ENCODE results near the gene MAPK8IP3.

The MAPK8IP3 gene

GRCh38 chr16:1761751-1762150 lies 55.8 kb downstream of the MAPK8IP3 start:
- Histone ChIP-seq H3K18ac (ENCODE audit: low read length) (no peak overlapping the region), H3K4me1 (ENCODE audit: control insufficient read depth in 2 of 2, insufficient read depth in 1 of 2, low read depth in 1 of 2, low read length in 2 of 2) (peaks cover 0 to 11% of the 10 kb centered on the region in 2 donors), H2BK120ac (ENCODE audit: low read depth, low read length) (no peak overlapping the region), H2BK15ac (ENCODE audit: low read length) (no peak overlapping the region), H3K36me3 (replicated peaks in 1 of 2; ENCODE audit: control insufficient read depth in 2 of 2, insufficient read depth in 2 of 2, low read length in 2 of 2) (peaks cover 32 to 74% of the 10 kb centered on the region in 2 donors), H3K79me1 (ENCODE audit: low read depth, low read length) (no peaks in the 10 kb centered on the region), H2AFZ (ENCODE audit: low read length) (no peak overlapping the region), H2BK12ac (ENCODE audit: low read length) (no peak overlapping the region), H4K91ac (ENCODE audit: low read depth, low read length, poor library complexity) (no peak overlapping the region), H3K23ac (ENCODE audit: low read depth, low read length, poor library complexity) (no peak overlapping the region), H3K27ac (replicated peaks; ENCODE audit: low read length) (no peak overlapping the region), H3K27me3 (ENCODE audit: control insufficient read depth in 3 of 3, insufficient read depth in 3 of 3, low read depth in 1 of 3, low read length in 3 of 3) (no peaks in the 10 kb centered on the region), H3K4ac (ENCODE audit: low read length) (no peak overlapping the region), H3K4me3 (ENCODE audit: low read length in 2 of 2) (no peak overlapping the region), H3K4me2 (ENCODE audit: insufficient read depth, low read length, poor library complexity, severe bottlenecking) (no peak overlapping the region), H3K9me3 (replicated peaks in 1 of 2; ENCODE audit: control insufficient read depth in 2 of 2, insufficient read depth in 1 of 2, low read depth in 1 of 2, low read length in 2 of 2) (no peaks in the 10 kb centered on the region), H4K8ac (ENCODE audit: low read depth, low read length) (no peak overlapping the region), H3K9ac (ENCODE audit: low read depth, low read length, poor library complexity) (peak overlapping the region; percentile 0), H2BK5ac (ENCODE audit: low read length) (no peak overlapping the region), H3K14ac (ENCODE audit: low read length) (no peak overlapping the region), H2AK5ac (ENCODE audit: low read depth, low read length) (no peak overlapping the region)
- DNase-seq (ENCODE audit: low spot score) = no peak
- WGBS, 2 donors (ENCODE audit: extremely low coverage in 2 of 2, insufficient read length in 2 of 2, insufficient replicate concordance in 1 of 2) = no CpG with 5 or more reads among the region's 15 CpGs

GRCh38 chr16:1762196-1762878 lies 56.3 kb downstream of the MAPK8IP3 start:
- Histone ChIP-seq H2BK120ac (ENCODE audit: low read depth, low read length) (no peak overlapping the region), H2BK15ac (ENCODE audit: low read length) (no peak overlapping the region), H2BK12ac (ENCODE audit: low read length) (no peak overlapping the region), H2AK5ac (ENCODE audit: low read depth, low read length) (no peak overlapping the region), H3K27me3 (ENCODE audit: control insufficient read depth in 3 of 3, insufficient read depth in 3 of 3, low read depth in 1 of 3, low read length in 3 of 3) (no peaks in the 10 kb centered on the region), H3K18ac (ENCODE audit: low read length) (no peak overlapping the region), H3K23ac (ENCODE audit: low read depth, low read length, poor library complexity) (peak overlapping the region; percentile 65), H3K9ac (ENCODE audit: low read depth, low read length, poor library complexity) (peak overlapping the region; percentile 0), H3K4me2 (ENCODE audit: insufficient read depth, low read length, poor library complexity, severe bottlenecking) (no peak overlapping the region), H3K4me3 (ENCODE audit: low read length in 2 of 2) (no peak overlapping the region), H2AFZ (ENCODE audit: low read length) (no peak overlapping the region), H3K14ac (ENCODE audit: low read length) (no peak overlapping the region), H3K27ac (replicated peaks; ENCODE audit: low read length) (no peak overlapping the region), H3K79me1 (ENCODE audit: low read depth, low read length) (no peaks in the 10 kb centered on the region), H3K4ac (ENCODE audit: low read length) (no peak overlapping the region), H3K36me3 (replicated peaks in 1 of 2; ENCODE audit: control insufficient read depth in 2 of 2, insufficient read depth in 2 of 2, low read length in 2 of 2) (peaks cover 33 to 77% of the 10 kb centered on the region in 2 donors), H3K4me1 (ENCODE audit: control insufficient read depth in 2 of 2, insufficient read depth in 1 of 2, low read depth in 1 of 2, low read length in 2 of 2) (peaks cover 0 to 11% of the 10 kb centered on the region in 2 donors), H4K8ac (ENCODE audit: low read depth, low read length) (no peak overlapping the region), H3K9me3 (replicated peaks in 1 of 2; ENCODE audit: control insufficient read depth in 2 of 2, insufficient read depth in 1 of 2, low read depth in 1 of 2, low read length in 2 of 2) (no peaks in the 10 kb centered on the region), H2BK5ac (ENCODE audit: low read length) (no peak overlapping the region), H4K91ac (ENCODE audit: low read depth, low read length, poor library complexity) (no peak overlapping the region)
- no peak for DNase-seq (ENCODE audit: low spot score)
- no CpG with 5 or more reads among the region's 30 CpGs for WGBS, 2 donors (ENCODE audit: extremely low coverage in 2 of 2, insufficient read length in 2 of 2, insufficient replicate concordance in 1 of 2)

GRCh38 chr16:1762879-1763520 lies 57.0 kb downstream of the MAPK8IP3 start:
- Histone ChIP-seq H2AFZ (ENCODE audit: low read length) (no peak overlapping the region), H4K8ac (ENCODE audit: low read depth, low read length) (no peak overlapping the region), H3K9me3 (replicated peaks in 1 of 2; ENCODE audit: control insufficient read depth in 2 of 2, insufficient read depth in 1 of 2, low read depth in 1 of 2, low read length in 2 of 2) (no peaks in the 10 kb centered on the region), H3K23ac (ENCODE audit: low read depth, low read length, poor library complexity) (peak overlapping the region; percentile 91), H3K9ac (ENCODE audit: low read depth, low read length, poor library complexity) (peak overlapping the region; percentile 60), H3K27me3 (ENCODE audit: control insufficient read depth in 3 of 3, insufficient read depth in 3 of 3, low read depth in 1 of 3, low read length in 3 of 3) (no peaks in the 10 kb centered on the region), H2BK12ac (ENCODE audit: low read length) (no peak overlapping the region), H3K4me3 (ENCODE audit: low read length in 2 of 2) (no peak overlapping the region), H4K91ac (ENCODE audit: low read depth, low read length, poor library complexity) (no peak overlapping the region), H2BK5ac (ENCODE audit: low read length) (no peak overlapping the region), H3K18ac (ENCODE audit: low read length) (peak overlapping the region; percentile 28), H2BK15ac (ENCODE audit: low read length) (no peak overlapping the region), H2AK5ac (ENCODE audit: low read depth, low read length) (peak overlapping the region; percentile 56), H2BK120ac (ENCODE audit: low read depth, low read length) (no peak overlapping the region), H3K27ac (replicated peaks; ENCODE audit: low read length) (no peak overlapping the region), H3K79me1 (ENCODE audit: low read depth, low read length) (peaks cover 2% of the 10 kb centered on the region), H3K14ac (ENCODE audit: low read length) (peak overlapping the region; percentile 38), H3K4me1 (ENCODE audit: control insufficient read depth in 2 of 2, insufficient read depth in 1 of 2, low read depth in 1 of 2, low read length in 2 of 2) (peaks cover 0 to 11% of the 10 kb centered on the region in 2 donors), H3K4me2 (ENCODE audit: insufficient read depth, low read length, poor library complexity, severe bottlenecking) (no peak overlapping the region), H3K4ac (ENCODE audit: low read length) (no peak overlapping the region), H3K36me3 (replicated peaks in 1 of 2; ENCODE audit: control insufficient read depth in 2 of 2, insufficient read depth in 2 of 2, low read length in 2 of 2) (peaks cover 38 to 77% of the 10 kb centered on the region in 2 donors)
- no peak for DNase-seq (ENCODE audit: low spot score)
- no CpG with 5 or more reads among the region's 24 CpGs for WGBS, 2 donors (ENCODE audit: extremely low coverage in 2 of 2, insufficient read length in 2 of 2, insufficient replicate concordance in 1 of 2)

All from neuronal stem cell (in vitro differentiated cells).